ENCODE data around the gene SETBP1. TPM values are rescaled to one million over a fixed set of nuclear protein-coding genes. Genes with fewer than 3 reads are reported as not detected.

SETBP1 gene
- total and polyA plus RNA-seq, 2 of the 4 experiments (the other 2 are of a cell fraction): 0.19 to 0.36 TPM

DNA sequence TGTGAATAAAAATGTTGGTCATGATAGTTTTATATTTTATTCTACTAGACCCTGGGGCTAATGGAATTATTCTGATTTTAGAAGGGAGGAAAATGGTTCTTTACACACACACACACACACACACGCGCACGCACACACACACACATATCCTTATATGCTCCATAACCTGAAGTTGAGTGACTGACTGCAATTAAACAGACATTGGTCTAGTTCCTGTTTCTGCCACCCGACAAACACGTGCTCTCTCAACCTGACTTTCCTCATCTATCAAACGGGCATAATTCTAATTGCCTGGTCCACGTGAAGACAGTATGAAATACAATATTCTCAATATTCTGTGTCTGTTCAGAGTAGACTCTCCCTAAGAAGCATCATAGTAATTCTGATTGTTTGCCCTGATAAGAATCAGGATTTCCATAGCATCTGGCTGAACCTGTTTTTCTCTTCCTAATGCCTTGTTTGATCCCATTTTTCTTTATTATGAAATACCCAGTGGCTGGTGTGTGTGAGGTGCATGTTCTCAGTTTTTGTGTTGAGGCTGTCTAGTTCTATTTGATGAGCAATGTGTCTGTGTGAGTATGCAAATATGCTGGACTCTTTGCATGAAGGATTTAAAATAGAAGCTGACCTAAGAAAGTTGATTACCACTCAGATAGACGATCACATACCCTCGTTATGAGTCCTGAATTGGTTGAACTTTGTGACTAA is 51.0 kb downstream of the SETBP1 start (continued):
- TF ChIP-seq, protein P1, sequence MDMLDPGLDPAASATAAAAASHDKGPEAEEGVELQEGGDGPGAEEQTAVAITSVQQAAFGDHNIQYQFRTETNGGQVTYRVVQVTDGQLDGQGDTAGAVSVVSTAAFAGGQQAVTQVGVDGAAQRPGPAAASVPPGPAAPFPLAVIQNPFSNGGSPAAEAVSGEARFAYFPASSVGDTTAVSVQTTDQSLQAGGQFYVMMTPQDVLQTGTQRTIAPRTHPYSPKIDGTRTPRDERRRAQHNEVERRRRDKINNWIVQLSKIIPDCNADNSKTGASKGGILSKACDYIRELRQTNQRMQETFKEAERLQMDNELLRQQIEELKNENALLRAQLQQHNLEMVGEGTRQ (IDR thresholded peaks at IDR 0.05; ENCODE audit: low read depth, low read length): no peak

DNA sequence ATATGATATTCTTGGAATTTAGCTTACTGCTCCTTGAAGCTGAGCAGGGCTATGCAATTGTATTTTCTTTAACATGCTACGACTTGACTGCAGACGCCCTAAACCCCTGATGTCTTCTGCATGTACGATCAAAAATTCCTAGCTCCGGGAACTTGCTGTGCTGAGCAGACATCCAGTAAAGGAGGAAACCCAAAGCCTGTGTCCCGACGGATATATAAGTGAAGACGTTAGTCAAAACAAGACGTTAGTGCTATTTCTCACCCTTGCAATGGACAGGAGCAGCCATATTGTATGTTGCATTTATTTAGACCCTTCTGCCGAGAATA is 51.5 kb downstream of the SETBP1 start:
- H3K27me3 ChIP-seq (ENCODE audit: control insufficient read depth, insufficient read depth, low read length): no peaks in the 10 kb centered on the region; the same call in 1 of the 2 replicates
- no peak overlapping the region for H2BK20ac ChIP-seq (ENCODE audit: low read depth, low read length)
- H2BK5ac ChIP-seq (ENCODE audit: low read depth, low read length, poor library complexity, severe bottlenecking): no peak overlapping the region
- intact Hi-C loops (cut with micrococcal nuclease): no loop called here
- H4K20me1 ChIP-seq (ENCODE audit: insufficient read depth, low read length): no peaks in the 10 kb centered on the region
- CTCF ChIA-PET: no interaction called here
- POLR2A ChIA-PET (ENCODE audit: unreplicated experiment): interaction anchor here (0.7 kb wide), 1 partner anchor 95 kb away, joined by 4 read pairs; no protein-coding TSS in a partner anchor
- dilution Hi-C loops (cut with HindIII; ENCODE audit: low sequenced_read_pairs, unreplicated experiment): no loop called here
- H3K23ac ChIP-seq (ENCODE audit: low read depth, low read length): no peak overlapping the region
- H3K9me1 ChIP-seq (ENCODE audit: insufficient read depth, low read length): peaks cover 6% of the 10 kb centered on the region; the same call in 1 of the 2 replicates
- no peak overlapping the region for H4K91ac ChIP-seq (ENCODE audit: insufficient read depth, low read depth, low read length)
- no peak overlapping the region for H3K56ac ChIP-seq (ENCODE audit: extremely low read depth, insufficient read depth, low read length)
- H3K4ac ChIP-seq (ENCODE audit: low read depth, low read length): no peak overlapping the region
- no peak overlapping the region for H2BK120ac ChIP-seq (ENCODE audit: low read depth, low read length)
- H3K14ac ChIP-seq (replicated peaks; ENCODE audit: low read depth, low read length): no peak overlapping the region
- H3K4me3 ChIP-seq (ENCODE audit: insufficient read depth, low read depth, low read length): no peak overlapping the region
- H4K5ac ChIP-seq (ENCODE audit: low read depth, low read length): no peak overlapping the region
- 100% methylated on average over 4 of the region's 9 CpGs; no CpG with 5 or more reads in 1 of the 2 experiments for WGBS, 2 experiments (ENCODE audit: extremely low coverage in 2 of 2, insufficient read length in 1 of 2)
- H2AK9ac ChIP-seq (replicated peaks; ENCODE audit: low read depth, low read length, poor library complexity): no peak overlapping the region
- no peak overlapping the region for H2AK5ac ChIP-seq (ENCODE audit: low read depth, low read length)
- no peaks in the 10 kb centered on the region for H3K36me3 ChIP-seq (ENCODE audit: control insufficient read depth, insufficient read depth, low read length)
- no peak overlapping the region for H3K9ac ChIP-seq (ENCODE audit: low read depth, low read length)
- H3K18ac ChIP-seq (ENCODE audit: low read depth, low read length): no peak overlapping the region
- DNase-seq: no peak
- BruUV-seq (replicated peaks): no TSS peak
- no peaks in the 10 kb centered on the region for H3K79me1 ChIP-seq (ENCODE audit: low read depth in 1 of 2, low read length in 2 of 2)
- no peak overlapping the region for H4K8ac ChIP-seq (ENCODE audit: low read depth in 2 of 2, low read length in 2 of 2)
- no peak overlapping the region for H2AFZ ChIP-seq (replicated peaks; ENCODE audit: low read length, poor library complexity)
- no peak for ATAC-seq (ENCODE audit: low read depth)
- H3K4me1 ChIP-seq (ENCODE audit: control insufficient read depth, insufficient read depth, low read length): peaks cover 3% of the 10 kb centered on the region; the same call in 1 of the 2 replicates
- H3K4me2 ChIP-seq (ENCODE audit: low read depth, low read length): no peak overlapping the region
- H3K9me3 ChIP-seq (ENCODE audit: control insufficient read depth, insufficient read depth, low read length): no peaks in the 10 kb centered on the region
- H3K27ac ChIP-seq (ENCODE audit: insufficient read depth, low read length): no peak overlapping the region
- in situ Hi-C loops (cut with MboI; ENCODE audit: low sequenced_read_pairs): no loop called here
- H2BK15ac ChIP-seq (ENCODE audit: low read depth, low read length): no peak overlapping the region
- no peak for TF ChIP-seq BHLHE40 (IDR thresholded peaks at IDR 0.05; ENCODE audit: low read depth, low read length)
- TF ChIP-seq CHD1 (IDR thresholded peaks at IDR 0.05; ENCODE audit: low read depth, low read length): no peak
- TF ChIP-seq RCOR1 (IDR thresholded peaks at IDR 0.05; ENCODE audit: insufficient replicate concordance, low read length): no peak
- TF ChIP-seq SMC3 (IDR thresholded peaks at IDR 0.05; ENCODE audit: low read depth, low read length): no peak
- no peak for TF ChIP-seq MAZ (IDR thresholded peaks at IDR 0.05; ENCODE audit: borderline replicate concordance, low read depth, low read length)
- no peak for TF ChIP-seq FOS (IDR thresholded peaks at IDR 0.05; ENCODE audit: low read depth, low read length)
- TF ChIP-seq MAFK (IDR thresholded peaks at IDR 0.05; ENCODE audit: low read depth, low read length): no peak
- no peak for TF ChIP-seq RFX5 (IDR thresholded peaks at IDR 0.05; ENCODE audit: low read depth, low read length)
- TF ChIP-seq CEBPB (IDR thresholded peaks at IDR 0.05; ENCODE audit: low read depth, low read length): no peak
- TF ChIP-seq NFE2L2 (IDR thresholded peaks at IDR 0.05; ENCODE audit: low read depth, low read length): no peak
- TF ChIP-seq, protein P2, sequence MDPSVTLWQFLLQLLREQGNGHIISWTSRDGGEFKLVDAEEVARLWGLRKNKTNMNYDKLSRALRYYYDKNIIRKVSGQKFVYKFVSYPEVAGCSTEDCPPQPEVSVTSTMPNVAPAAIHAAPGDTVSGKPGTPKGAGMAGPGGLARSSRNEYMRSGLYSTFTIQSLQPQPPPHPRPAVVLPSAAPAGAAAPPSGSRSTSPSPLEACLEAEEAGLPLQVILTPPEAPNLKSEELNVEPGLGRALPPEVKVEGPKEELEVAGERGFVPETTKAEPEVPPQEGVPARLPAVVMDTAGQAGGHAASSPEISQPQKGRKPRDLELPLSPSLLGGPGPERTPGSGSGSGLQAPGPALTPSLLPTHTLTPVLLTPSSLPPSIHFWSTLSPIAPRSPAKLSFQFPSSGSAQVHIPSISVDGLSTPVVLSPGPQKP (IDR thresholded peaks at IDR 0.05; ENCODE audit: borderline replicate concordance, low read depth, low read length): no peak
- TF ChIP-seq, protein P1 (IDR thresholded peaks at IDR 0.05; ENCODE audit: low read depth, low read length): no peak
- no peak for TF ChIP-seq RAD21 (IDR thresholded peaks at IDR 0.05; ENCODE audit: low read length)
- no peak for TF ChIP-seq POLR2A (IDR thresholded peaks at IDR 0.05; ENCODE audit: low read depth, low read length)
- TF ChIP-seq MXI1 (IDR thresholded peaks at IDR 0.05; ENCODE audit: borderline replicate concordance, low read depth, low read length): no peak

Data from IMR-90 (cell line).